AG04449 (cell line): ENCODE measurements around the gene EPB41L1.
A peak's percentile ranks its signal among the peaks of the same experiment; 100 is the strongest.

Experiments
- CTCF ChIA-PET: fragments of 350-600 bp; formaldehyde crosslinking; extraction: SDS; loops from one replicate; lab custom pipeline; 2021; ENCODE audit warnings: antibody characterized with exemption; lab: Yijun Ruan, JAX
- POLR2A ChIA-PET: fragments of 400-600, 350-600 bp; formaldehyde crosslinking; extraction: SDS; loops from one replicate; lab custom pipeline; 2020; ENCODE audit warnings: antibody characterized with exemption, inconsistent platforms; lab: Yijun Ruan, JAX
- DNase-seq: peaks from one replicate; pipeline ENCODE4 v3.0.0-alpha.2; 2010; ENCODE audit warnings: low read depth, low spot score
- H3K4me3 ChIP-seq: 2 replicates; pipeline ENCODE4 v1.5.1; 2011; ENCODE audit warnings: low read depth, mild to moderate bottlenecking, control low read depth, low read length
- TF ChIP-seq, protein P1 (sequence below): IDR thresholded peaks from one replicate; pipeline ENCODE4 v1.5.1; 2011; ENCODE audit warnings: mild to moderate bottlenecking, moderate library complexity, low read length, control low read depth, inconsistent platforms; ENCODE audit not compliant: insufficient read depth; ENCODE audit errors: missing control alignments

The EPB41L1 gene

DNA sequence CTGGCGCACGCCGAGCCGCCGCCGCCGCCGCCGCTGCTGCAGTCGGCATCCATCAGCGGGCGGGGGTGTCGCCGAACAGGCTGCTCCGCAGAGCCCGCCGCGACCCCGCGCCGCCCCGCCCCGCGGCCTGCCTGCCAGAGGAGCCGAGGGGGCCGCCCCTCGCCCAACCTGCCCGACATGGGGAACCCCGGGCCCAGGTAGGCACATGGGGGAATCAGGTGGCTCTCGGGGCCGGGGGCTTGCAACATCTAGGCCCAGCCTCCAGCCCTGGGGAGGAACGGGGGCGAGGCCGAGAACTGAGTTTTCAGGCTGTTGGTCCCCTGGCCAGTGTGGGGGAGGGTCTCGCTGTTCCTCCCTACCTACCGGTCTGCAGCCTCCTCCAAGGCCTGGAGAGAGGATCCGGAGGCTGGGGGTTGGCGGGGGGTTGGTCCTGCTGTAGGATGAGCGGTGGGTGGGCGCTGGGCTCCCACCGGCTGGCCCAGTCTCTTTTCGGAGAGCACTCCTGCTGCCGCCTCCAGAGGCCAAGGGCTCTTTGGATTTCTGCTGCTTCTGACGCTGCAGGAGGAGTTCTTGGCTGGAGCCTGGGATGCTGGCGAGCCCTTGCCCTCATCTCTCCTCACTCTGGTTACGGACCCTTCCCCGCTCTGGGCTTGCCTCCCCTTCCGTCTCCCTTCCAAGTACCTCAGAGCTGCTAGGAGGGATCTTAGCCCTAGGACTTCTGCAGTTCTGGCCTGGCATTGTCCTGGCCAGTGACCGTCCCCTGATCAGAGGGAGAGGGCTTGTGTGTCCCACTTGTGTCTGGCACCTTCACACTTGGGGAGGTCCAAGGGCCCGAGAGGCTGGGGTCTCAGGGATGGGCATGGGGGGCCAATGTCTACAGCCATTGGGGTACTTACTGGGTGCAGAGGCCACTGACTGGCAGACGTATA lies at the start of gene EPB41L1:
Gene EPB41L1 (plus strand): TSS at position 41 of the 929 bp plus-strand sequence. CDS start 19,038 bp downstream, outside the sequence.
- peak within 1 kb of the TSS; percentile 78 for H3K4me3 ChIP-seq
- ChIA-PET CTCF (interaction anchor here (1.3 to 52.9 kb wide), 10 partner anchors 8 to 284 kb away, joined by 3 to 940 read pairs (median 34); no protein-coding TSS in a partner anchor), POLR2A (no interaction called here)
- TF ChIP-seq, protein P1, sequence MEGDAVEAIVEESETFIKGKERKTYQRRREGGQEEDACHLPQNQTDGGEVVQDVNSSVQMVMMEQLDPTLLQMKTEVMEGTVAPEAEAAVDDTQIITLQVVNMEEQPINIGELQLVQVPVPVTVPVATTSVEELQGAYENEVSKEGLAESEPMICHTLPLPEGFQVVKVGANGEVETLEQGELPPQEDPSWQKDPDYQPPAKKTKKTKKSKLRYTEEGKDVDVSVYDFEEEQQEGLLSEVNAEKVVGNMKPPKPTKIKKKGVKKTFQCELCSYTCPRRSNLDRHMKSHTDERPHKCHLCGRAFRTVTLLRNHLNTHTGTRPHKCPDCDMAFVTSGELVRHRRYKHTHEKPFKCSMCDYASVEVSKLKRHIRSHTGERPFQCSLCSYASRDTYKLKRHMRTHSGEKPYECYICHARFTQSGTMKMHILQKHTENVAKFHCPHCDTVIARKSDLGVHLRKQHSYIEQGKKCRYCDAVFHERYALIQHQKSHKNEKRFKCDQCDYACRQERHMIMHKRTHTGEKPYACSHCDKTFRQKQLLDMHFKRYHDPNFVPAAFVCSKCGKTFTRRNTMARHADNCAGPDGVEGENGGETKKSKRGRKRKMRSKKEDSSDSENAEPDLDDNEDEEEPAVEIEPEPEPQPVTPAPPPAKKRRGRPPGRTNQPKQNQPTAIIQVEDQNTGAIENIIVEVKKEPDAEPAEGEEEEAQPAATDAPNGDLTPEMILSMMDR, result no peak
- DNase-seq, result no peak

DNA sequence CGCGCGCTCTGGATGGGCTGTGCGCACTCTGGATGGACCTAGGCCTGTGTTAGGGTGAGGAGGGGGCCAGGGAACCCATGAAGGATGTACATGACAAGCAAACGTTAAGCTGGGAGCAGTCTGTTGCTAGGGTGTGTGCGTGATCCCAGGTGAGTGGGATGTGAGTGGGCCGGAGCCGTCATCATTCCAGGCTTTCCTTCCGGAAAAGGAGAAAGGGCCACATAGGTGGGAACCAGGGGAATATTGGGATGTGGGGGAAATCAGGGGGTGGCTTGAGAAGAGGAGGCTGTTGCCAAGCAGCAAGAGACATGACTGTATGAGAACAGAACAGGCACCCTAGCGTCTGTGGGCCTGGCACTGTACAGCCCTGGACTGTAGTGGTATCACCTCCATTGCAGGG lies 49.7 kb upstream of the EPB41L1 start:
- CTCF ChIA-PET, result no interaction called here
- TF ChIP-seq, protein P1, result no peak
- POLR2A ChIA-PET, result interaction anchor here (0.6 kb wide), 1 partner anchor 13 kb away, joined by 3 read pairs; no protein-coding TSS in a partner anchor
- no peak for DNase-seq
- no peak overlapping the region for H3K4me3 ChIP-seq

DNA sequence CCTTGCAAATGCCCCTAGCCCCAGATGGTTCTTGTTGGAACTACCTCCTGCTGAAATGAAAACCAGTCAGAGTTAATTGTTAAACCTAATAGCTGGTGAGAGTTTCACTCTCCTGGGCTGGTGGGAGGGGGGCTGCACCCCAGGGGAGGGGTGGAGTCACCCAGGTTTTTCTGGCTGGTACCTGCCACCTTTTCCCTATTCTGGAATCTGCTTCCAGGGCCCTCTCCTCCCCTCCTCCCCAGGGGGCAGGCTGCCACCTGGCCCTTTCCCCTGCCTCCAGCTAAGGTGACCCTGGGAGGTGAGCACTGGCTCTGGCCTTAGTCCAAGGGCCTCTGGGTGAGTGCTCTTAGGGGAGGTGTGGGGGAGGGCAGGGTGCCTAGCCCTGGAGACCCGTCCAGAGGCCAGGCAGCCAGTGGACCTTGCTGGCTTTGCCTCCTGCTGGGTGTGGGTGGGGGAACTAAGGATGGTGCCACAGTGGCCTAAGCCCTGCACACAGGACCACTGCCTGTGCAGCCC lies 48.8 kb upstream of the EPB41L1 start:
- ChIA-PET CTCF (interaction anchor here (0.8 kb wide), 1 partner anchor 33 kb away, joined by 4 read pairs; no protein-coding TSS in a partner anchor), POLR2A (no interaction called here)
- DNase-seq, result no peak
- no peak overlapping the region for H3K4me3 ChIP-seq
- TF ChIP-seq, protein P1, result no peak

DNA sequence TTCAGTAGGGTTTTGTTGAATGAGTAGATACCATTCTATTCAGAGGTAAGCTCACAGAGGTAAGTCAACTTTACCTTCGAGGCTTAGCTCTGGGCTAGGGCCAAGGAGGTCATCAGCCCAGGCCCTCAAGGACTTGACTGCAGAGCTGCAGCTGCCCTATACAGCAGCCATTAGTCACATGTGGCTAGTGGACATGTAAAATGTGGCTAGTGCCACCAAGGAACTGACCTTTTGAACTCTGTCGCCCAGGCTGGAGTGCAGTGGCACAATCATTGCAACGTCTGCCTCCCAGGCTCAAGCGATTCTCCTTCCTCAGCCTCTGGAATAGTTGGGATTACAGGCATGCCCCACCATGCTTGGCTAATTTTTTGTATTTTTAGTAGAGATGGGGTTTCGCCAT lies 47.9 kb upstream of the EPB41L1 start:
- POLR2A ChIA-PET, result no interaction called here
- H3K4me3 ChIP-seq, result no peak overlapping the region
- CTCF ChIA-PET, result interaction anchor here (0.6 to 1.7 kb wide), 5 partner anchors 9 to 114 kb away, joined by 3 to 7 read pairs (median 4); no protein-coding TSS in a partner anchor
- DNase-seq, result no peak
- TF ChIP-seq, protein P1, result no peak

DNA sequence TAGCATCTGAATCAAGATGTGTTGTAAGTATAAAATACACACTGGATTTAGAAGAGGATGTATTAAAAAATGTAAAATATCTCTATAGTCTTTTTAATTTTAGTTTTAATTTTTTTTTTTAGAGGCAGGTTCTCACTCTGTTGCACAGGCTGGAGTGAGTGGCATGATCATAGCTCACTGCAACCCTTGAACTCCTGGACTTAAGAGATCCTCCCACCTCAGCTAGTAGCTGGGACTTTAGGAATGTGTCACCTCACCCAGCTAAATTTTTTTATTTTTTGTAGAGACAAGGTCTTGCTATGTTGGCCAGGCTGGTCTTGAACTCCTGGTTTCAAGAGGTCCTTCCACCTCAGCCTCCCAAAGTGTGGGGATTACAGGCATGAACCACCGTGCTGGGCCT lies 46.7 kb upstream of the EPB41L1 start:
- ChIA-PET POLR2A (no interaction called here), CTCF (interaction anchor here (1.1 to 1.7 kb wide), 3 partner anchors 10 to 115 kb away, joined by 3 to 7 read pairs (median 4); no protein-coding TSS in a partner anchor)
- TF ChIP-seq, protein P1, result no peak
- DNase-seq, result no peak
- no peak overlapping the region for H3K4me3 ChIP-seq
